A549 (cell line): Measurements from ENCODE around the gene KIF16B.

ENCODE experiments used
- CBX2 ChIP-seq: fragments of 200-600 bp; sonication (generic); IDR thresholded peaks from 2 replicates; pipeline ENCODE4 v1.6.1; 2016; ENCODE audit warnings: low read depth, mild to moderate bottlenecking, borderline replicate concordance
- CEBPB ChIP-seq, 2 experiments: fragments of >200 bp in 1 of 2; sonication (Bioruptor Twin) in 1 of 2; formaldehyde crosslinking in 1 of 2; IDR thresholded peaks; 2 replicates each; pipeline ENCODE4 v1.6.1; 2012 to 2016
- CTCF ChIP-seq: fragments of >200 bp; sonication (Bioruptor Twin); formaldehyde crosslinking; IDR thresholded peaks from 3 replicates; pipeline ENCODE4 v1.5.1; 2016
- ELK1 ChIP-seq: fragments of 150-350 bp; IDR thresholded peaks from 2 replicates; pipeline ENCODE4 v1.6.1; 2014; ENCODE audit warnings: low read depth, mild to moderate bottlenecking, low read length
- JUN ChIP-seq, 2 experiments: fragments of >200 bp; sonication (Bioruptor Twin); formaldehyde crosslinking; IDR thresholded peaks; 2 replicates in 1 of 2; 3 replicates in 1 of 2; pipeline ENCODE4 v1.6.1; 2016 to 2017
- JUNB ChIP-seq: fragments of >200 bp; sonication (Bioruptor Twin); formaldehyde crosslinking; IDR thresholded peaks from 2 replicates; pipeline ENCODE4 v1.6.1; 2016
- KDM1A ChIP-seq: fragments of 200-600 bp; sonication (generic); IDR thresholded peaks from 2 replicates; pipeline ENCODE4 v1.6.1; 2016; ENCODE audit warnings: low read depth, mild to moderate bottlenecking
- MAX ChIP-seq: IDR thresholded peaks from 2 replicates; pipeline ENCODE4 v1.6.1; 2012
- MYC ChIP-seq: IDR thresholded peaks from 2 replicates; pipeline ENCODE4 v1.6.1; 2012; ENCODE audit warnings: mild to moderate bottlenecking, inconsistent platforms, low read length, improper control_type of control experiment, borderline replicate concordance
- RFX5 ChIP-seq: fragments of 450-650 bp; IDR thresholded peaks from 2 replicates; pipeline ENCODE4 v1.7.1; 2014; ENCODE audit warnings: antibody characterized with exemption, mild to moderate bottlenecking, moderate library complexity
- USF2 ChIP-seq: fragments of 450-650 bp; IDR thresholded peaks from 2 replicates; pipeline ENCODE4 v1.6.1; 2014; ENCODE audit warnings: antibody characterized with exemption

- TF ChIP-seq JUNB: no peak
- TF ChIP-seq CTCF: no peak
- TF ChIP-seq RFX5: no peak
- TF ChIP-seq CEBPB (IDR thresholded peaks at IDR 0.05): no peak
- TF ChIP-seq ELK1: no peak
- no peak for TF ChIP-seq MYC
- TF ChIP-seq JUN (IDR thresholded peaks at IDR 0.05): no peak
- no peak for TF ChIP-seq USF2
- no peak for TF ChIP-seq MAX
- TF ChIP-seq CBX2: no peak
- no peak for TF ChIP-seq KDM1A
Observed at GRCh38 chr20:16571333-16571732, 1.9 kb downstream of the KIF16B start.
